NCI-H1694 treated with DMSO at 0.1 percent for 48 hours (cell line): ENCODE measurements around the gene MCTP1.
"Not testable (repeated sequence)": the region's sequence is repeated elsewhere in the genome, so short reads cannot be mapped to it uniquely, and the experiment has no call there.

Source experiments
- DNase-seq: peaks from one replicate; lab custom pipeline; 2025; lab: John Stamatoyannopoulos, UW

MCTP1 gene

GRCh38 chr5:94870511-94871183, 414.2 kb downstream of the MCTP1 start:
- no peak for DNase-seq

GRCh38 chr5:94869921-94870320, 415.0 kb downstream of the MCTP1 start:
- no peak for DNase-seq

GRCh38 chr5:94863951-94864350, 420.9 kb downstream of the MCTP1 start:
- no peak for DNase-seq

DNA sequence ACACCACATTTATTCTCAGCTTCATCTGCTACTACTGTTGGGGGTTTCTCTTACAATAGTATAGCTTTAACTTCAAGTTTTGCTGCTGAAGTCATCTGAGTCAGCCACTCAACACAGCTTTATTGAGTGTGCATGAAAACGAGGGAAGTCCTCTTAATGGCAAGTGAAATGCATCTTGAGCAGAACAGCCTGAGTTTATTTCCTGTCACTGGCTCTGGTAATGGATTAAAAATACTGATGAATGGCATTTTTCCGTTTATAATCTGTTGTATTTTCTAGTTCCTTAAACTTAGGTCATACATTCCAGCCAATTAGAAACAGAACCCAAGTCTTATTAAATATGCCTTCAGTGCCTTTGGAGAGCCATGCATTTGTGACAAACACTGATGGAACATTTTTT, 427.8 kb downstream of the MCTP1 start:
- DNase-seq: no peak

DNA sequence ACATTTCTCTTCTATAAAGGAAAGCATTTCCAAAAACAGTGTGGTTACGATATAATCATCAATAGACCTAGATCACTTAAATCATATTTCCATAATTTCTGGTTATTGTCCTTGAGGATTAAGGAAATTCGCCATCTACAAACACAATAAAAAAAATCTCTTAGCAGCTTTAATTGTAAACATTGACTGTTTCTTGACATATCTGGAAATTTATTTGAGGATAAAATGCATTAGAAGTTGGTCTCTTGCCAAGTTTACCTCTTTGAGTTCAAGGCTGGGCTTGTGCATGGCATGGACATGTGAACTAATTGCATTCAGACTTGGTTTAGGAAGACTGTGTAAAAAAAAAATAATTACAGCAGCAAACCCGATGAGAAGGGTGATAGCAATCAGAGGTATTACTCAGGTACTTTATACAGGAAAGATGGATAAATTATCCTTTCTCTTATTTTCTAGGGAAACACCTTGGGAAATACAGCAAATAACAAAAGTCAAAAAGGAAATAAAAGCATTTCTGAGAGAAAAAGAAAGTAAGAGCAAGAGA, 428.6 kb downstream of the MCTP1 start:
- no peak for DNase-seq

GRCh38 chr5:94855543-94855942, 429.4 kb downstream of the MCTP1 start:
- DNase-seq: no peak

GRCh38 chr5:94853120-94853519, 431.8 kb downstream of the MCTP1 start:
- DNase-seq: no peak

GRCh38 chr5:94850960-94851359, 433.9 kb downstream of the MCTP1 start:
- DNase-seq: peak; percentile 1

- peak; percentile 57 for DNase-seq
Measured at GRCh38 chr5:94849821-94850736, 434.8 kb downstream of the MCTP1 start.

- no peak for DNase-seq
Measured at GRCh38 chr5:94849324-94849723, 435.6 kb downstream of the MCTP1 start.

- DNase-seq: no peak
Measured at GRCh38 chr5:94847726-94848125, 437.2 kb downstream of the MCTP1 start.

DNA sequence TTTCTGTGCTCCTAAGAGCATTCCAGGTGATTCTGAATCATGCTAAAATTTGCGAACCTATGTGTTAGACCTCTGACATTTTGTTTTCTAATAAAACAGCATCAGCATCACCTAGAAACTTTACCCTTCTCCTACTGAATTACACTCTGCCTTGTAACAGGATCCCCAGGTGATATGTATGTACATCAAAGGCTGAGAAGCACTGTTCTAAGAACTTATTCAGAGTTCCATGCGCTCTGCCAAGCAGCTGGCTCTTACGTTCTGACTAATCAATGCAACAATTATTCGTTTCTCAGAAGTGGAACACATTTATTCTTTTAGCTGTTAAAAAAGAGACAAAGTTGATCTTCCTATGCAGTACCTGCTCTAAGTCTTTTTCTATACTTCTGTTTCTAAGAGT, 437.9 kb downstream of the MCTP1 start:
- no peak for DNase-seq

DNA sequence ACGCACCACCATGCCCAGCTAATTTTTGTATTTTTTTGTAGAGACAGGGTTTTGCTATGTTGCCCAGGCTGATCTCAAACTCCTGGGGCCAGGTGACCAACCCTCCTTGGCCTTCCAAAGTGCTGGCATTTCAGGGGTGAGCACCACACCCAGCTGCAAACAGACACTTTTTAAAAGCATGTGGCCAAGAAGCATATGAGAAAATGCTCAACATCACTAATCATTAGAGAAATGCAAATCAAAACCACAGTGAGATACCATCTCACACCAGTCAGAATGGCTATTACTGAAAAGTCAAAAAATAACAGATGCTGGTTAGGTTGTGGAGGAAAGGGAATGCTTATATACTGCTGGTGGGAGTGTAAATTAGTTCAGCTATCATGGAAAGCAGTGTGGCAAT, 439.2 kb downstream of the MCTP1 start:
- not testable (repeated sequence) for DNase-seq

GRCh38 chr5:94841598-94842322, 443.1 kb downstream of the MCTP1 start:
- no peak for DNase-seq

DNA sequence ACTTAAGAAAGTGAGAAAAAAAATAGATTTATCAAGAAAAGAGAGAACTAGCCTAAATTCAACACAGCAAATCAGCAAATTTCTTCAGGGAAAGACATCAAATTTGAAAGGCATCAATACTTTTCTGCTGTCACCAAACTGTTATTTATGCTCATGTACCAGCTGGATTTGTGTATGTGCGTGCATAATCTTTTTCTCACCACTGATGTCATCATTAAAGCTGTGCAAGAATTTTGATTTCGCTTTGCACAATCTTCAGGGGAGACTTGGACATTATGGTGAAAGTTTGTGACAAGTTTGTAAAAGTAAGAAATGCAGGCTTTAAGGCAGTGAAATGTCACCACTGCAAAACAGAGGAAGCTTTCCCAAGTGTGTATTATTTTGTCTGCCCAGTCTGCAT, 451.0 kb downstream of the MCTP1 start:
- no peak for DNase-seq

DNA sequence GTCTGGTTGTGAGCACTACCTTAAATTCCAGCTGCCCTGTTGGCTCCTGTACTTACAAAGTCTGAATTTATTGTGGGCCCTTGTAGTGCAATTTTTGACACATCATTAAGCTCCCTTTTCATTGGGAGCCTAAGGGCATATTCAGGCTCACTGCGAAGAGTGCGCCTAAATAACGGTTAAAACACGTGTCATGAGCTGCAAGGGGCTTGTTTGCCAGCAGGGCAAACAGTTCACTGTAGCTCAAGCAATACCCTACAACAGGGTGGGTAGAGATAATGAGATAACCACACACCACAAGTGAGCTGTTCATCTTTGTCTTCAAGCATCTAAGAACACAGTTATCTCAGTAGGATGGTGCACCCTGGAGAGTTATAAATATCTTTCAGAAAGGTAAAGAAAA, 452.2 kb downstream of the MCTP1 start:
- no peak for DNase-seq

DNA sequence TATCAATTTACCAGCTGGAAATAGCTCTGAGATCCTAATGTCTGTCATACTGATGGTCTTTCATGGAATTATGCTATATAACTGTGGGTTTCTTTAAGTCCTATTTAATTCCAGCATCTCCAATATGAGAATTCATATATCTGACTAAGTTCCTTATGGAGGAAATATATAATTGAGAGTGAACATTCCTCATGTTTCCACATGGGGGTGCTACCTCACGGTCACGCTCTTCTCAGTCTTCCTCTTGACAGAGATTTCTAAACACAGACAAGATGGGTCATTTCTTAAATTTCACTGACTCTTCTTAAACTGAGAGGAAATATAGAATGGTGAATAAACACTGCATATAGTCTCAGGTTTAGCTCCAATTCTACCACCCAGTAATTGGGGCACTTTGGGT, 454.4 kb downstream of the MCTP1 start:
- DNase-seq: no peak

DNA sequence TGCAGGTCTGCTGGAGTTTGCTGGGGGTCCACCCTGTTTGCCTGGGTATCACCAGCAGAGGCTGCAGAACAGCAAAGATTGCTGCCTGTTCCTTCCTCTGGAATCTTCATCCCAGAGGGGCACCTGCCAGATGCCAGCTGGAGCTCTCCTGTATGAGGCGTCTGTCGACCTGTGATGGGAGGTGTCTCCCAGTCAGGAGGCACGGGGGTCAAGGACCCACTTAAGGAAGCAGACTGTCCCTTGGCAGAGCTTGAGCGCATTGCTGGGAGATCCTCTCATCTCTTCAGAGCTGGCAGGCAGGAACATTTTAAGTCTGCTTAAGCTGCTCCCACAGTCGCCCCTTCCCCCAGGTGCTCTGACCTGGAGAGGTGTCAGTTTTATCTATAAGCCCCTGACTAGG, 456.7 kb downstream of the MCTP1 start:
- DNase-seq: not testable (repeated sequence)

DNA sequence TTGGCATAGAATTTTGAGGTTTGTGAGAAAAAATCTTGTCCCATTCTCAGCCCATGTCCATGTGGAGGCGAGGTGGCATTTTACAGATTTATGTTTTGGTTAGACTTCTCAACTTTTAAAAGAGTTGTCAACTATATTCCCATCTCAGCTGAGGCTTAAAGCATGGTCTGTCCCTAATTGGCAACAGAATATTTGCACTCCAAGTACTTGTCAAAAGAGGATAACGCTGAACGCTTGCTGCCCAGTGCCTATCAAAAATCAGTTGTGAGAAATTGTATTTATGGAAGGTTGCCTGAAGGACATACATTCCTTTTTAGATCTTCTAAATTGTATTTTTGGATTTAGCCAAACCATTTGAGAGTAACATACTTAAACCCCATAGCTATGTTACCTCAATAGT, 464.4 kb downstream of the MCTP1 start:
- DNase-seq: no peak

DNA sequence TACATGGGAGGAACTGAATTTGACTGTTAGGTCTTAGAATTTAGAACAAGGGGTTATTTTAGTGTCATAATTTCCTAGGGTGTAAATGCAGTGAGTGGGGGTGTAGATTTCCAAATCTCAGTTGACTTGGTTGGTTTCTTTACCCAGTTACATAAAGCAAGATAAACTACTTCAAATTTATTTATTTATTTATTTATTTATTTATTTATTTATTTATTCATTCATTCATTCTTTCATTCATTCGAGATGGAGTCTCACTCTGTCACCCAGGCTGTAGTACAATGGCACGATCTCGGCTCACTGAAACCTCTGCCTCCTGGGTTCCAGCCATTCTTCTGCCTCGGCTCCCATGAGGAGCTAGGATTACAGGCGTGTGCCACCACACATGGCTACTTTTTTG, 466.0 kb downstream of the MCTP1 start:
- DNase-seq: no peak

GRCh38 chr5:94815313-94816039, 469.4 kb downstream of the MCTP1 start:
- no peak for DNase-seq

GRCh38 chr5:94812232-94812631, 472.7 kb downstream of the MCTP1 start:
- DNase-seq: no peak
